ENCODE measurements around the gene TSPAN6. TPM values are rescaled to one million over a fixed set of nuclear protein-coding genes. Genes with fewer than 3 reads are reported as not detected.

Gene TSPAN6
- polyA plus RNA-seq, 3 donors, result not detected

GRCh38 chrX:100662170-100662569 lies 25.6 kb upstream of the TSPAN6 start:
- intact Hi-C loops (cut with micrococcal nuclease), result no loop called here
- WGBS (ENCODE audit: insufficient coverage), result 100% methylated on average over 5 of the region's 13 CpGs
- H3K4me1 Mint-ChIP-seq, result no peaks in the 10 kb centered on the region
- H3K9ac ChIP-seq (ENCODE audit: insufficient read depth, low read length, poor library complexity, severe bottlenecking), result no peak overlapping the region
- H3K79me2 ChIP-seq (ENCODE audit: insufficient read depth, low read length), result no peaks in the 10 kb centered on the region
- no peak overlapping the region for H3K4me3 ChIP-seq (replicated peaks in 1 of 3; ENCODE audit: low read depth in 2 of 3, low read length in 3 of 3)
- H3K4me2 ChIP-seq (replicated peaks; ENCODE audit: extremely low read depth, low read length, poor library complexity, severe bottlenecking), result no peak overlapping the region
- no peak overlapping the region for H2AFZ ChIP-seq (ENCODE audit: insufficient read depth, low read depth, low read length, poor library complexity, severe bottlenecking)
- no peak overlapping the region for H3K27ac Mint-ChIP-seq
- H3K9me3 ChIP-seq (replicated peaks in 1 of 2; ENCODE audit: control insufficient read depth in 1 of 2, insufficient read depth in 1 of 2, low read length in 2 of 2), result no peaks in the 10 kb centered on the region
- H3K27ac ChIP-seq (ENCODE audit: low read depth in 1 of 2, low read length in 2 of 2), result no peak overlapping the region
- H3K4me1 ChIP-seq (ENCODE audit: control insufficient read depth in 1 of 2, insufficient read depth in 2 of 2, low read length in 2 of 2), result no peaks in the 10 kb centered on the region
- no peak overlapping the region for H3K4me3 Mint-ChIP-seq
- no peaks in the 10 kb centered on the region for H4K20me1 ChIP-seq (ENCODE audit: insufficient read depth, low read length)
- H3K36me3 Mint-ChIP-seq, result no peaks in the 10 kb centered on the region
- H3K9me3 Mint-ChIP-seq, result peaks cover 0 to 2% (median 0%) of the 10 kb centered on the region in 7 donors
- no peak for DNase-seq
- no peak for TF ChIP-seq CTCF (IDR thresholded peaks at IDR 0.05)
- no peaks in the 10 kb centered on the region for H3K27me3 ChIP-seq (ENCODE audit: control insufficient read depth in 2 of 2, insufficient read depth in 2 of 2, low read length in 2 of 2)
- peaks cover 0 to 18% (median 17%) of the 10 kb centered on the region in 3 donors for H3K27me3 Mint-ChIP-seq (ENCODE audit: low read depth in 3 of 3)
- H3K36me3 ChIP-seq (replicated peaks in 1 of 2; ENCODE audit: control insufficient read depth in 1 of 2, insufficient read depth in 2 of 2, low read length in 2 of 2), result no peaks in the 10 kb centered on the region

GRCh38 chrX:100659431-100660137 lies 23.0 kb upstream of the TSPAN6 start:
- no peaks in the 10 kb centered on the region for H3K4me1 Mint-ChIP-seq
- Histone ChIP-seq H4K20me1 (ENCODE audit: insufficient read depth, low read length) (no peaks in the 10 kb centered on the region), H3K9me3 (replicated peaks in 1 of 2; ENCODE audit: control insufficient read depth in 1 of 2, insufficient read depth in 1 of 2, low read length in 2 of 2) (no peaks in the 10 kb centered on the region), H3K79me2 (ENCODE audit: insufficient read depth, low read length) (no peaks in the 10 kb centered on the region), H3K9ac (ENCODE audit: insufficient read depth, low read length, poor library complexity, severe bottlenecking) (no peak overlapping the region), H2AFZ (ENCODE audit: insufficient read depth, low read depth, low read length, poor library complexity, severe bottlenecking) (no peak overlapping the region), H3K4me2 (replicated peaks; ENCODE audit: extremely low read depth, low read length, poor library complexity, severe bottlenecking) (no peak overlapping the region), H3K27ac (ENCODE audit: low read depth in 1 of 2, low read length in 2 of 2) (no peak overlapping the region), H3K27me3 (ENCODE audit: control insufficient read depth in 2 of 2, insufficient read depth in 2 of 2, low read length in 2 of 2) (peaks cover 0 to 7% of the 10 kb centered on the region in 2 donors), H3K36me3 (replicated peaks in 1 of 2; ENCODE audit: control insufficient read depth in 1 of 2, insufficient read depth in 2 of 2, low read length in 2 of 2) (no peaks in the 10 kb centered on the region), H3K4me1 (ENCODE audit: control insufficient read depth in 1 of 2, insufficient read depth in 2 of 2, low read length in 2 of 2) (no peaks in the 10 kb centered on the region), H3K4me3 (replicated peaks in 1 of 3; ENCODE audit: low read depth in 2 of 3, low read length in 3 of 3) (no peak overlapping the region)
- DNase-seq, result no peak
- H3K27me3 Mint-ChIP-seq (ENCODE audit: low read depth in 3 of 3), result peaks cover 0 to 21% (median 15%) of the 10 kb centered on the region in 3 donors
- H3K36me3 Mint-ChIP-seq, result no peaks in the 10 kb centered on the region
- no CpG with 5 or more reads among the region's 4 CpGs for WGBS (ENCODE audit: insufficient coverage)
- no peak overlapping the region for H3K4me3 Mint-ChIP-seq
- intact Hi-C loops (cut with micrococcal nuclease), result no loop called here
- no peak for TF ChIP-seq CTCF (IDR thresholded peaks at IDR 0.05)
- H3K27ac Mint-ChIP-seq, result no peak overlapping the region
- H3K9me3 Mint-ChIP-seq, result peaks cover 0 to 2% (median 0%) of the 10 kb centered on the region in 7 donors
